HepG2 (cell line): ENCODE data around the gene MAPKAPK3. TPM values are rescaled to one million over a fixed set of nuclear protein-coding genes. Genes with fewer than 3 reads are reported as not detected.
A peak's percentile ranks its signal among the peaks of the same experiment; 100 is the strongest.

ENCODE experiments used
- BRCA1 ChIP-seq: sonication (generic); formaldehyde crosslinking; IDR thresholded peaks from 2 replicates; pipeline ENCODE4 v1.4.0; 2020; ENCODE audit warnings: missing genetic modification reagents
- GATAD1 ChIP-seq: IDR thresholded peaks from 2 replicates; pipeline ENCODE4 v1.6.1; 2016; ENCODE audit warnings: missing genetic modification reagents, missing compliant biosample characterization
- NKX3-1 ChIP-seq: sonication (generic); formaldehyde crosslinking; IDR thresholded peaks from 2 replicates; pipeline ENCODE4 v1.5.0; 2020; ENCODE audit warnings: missing genetic modification reagents
- PRDM10 ChIP-seq: sonication (generic); formaldehyde crosslinking; IDR thresholded peaks from 2 replicates; pipeline ENCODE4 v1.4.0; 2020; ENCODE audit warnings: low read depth, missing genetic modification reagents
- SMAD1 ChIP-seq: sonication (generic); formaldehyde crosslinking; IDR thresholded peaks from 2 replicates; pipeline ENCODE4 v1.4.0; 2020; ENCODE audit warnings: missing genetic modification reagents, low read depth, mild to moderate bottlenecking, borderline replicate concordance
- TAF1 ChIP-seq: sonication (generic); formaldehyde crosslinking; IDR thresholded peaks from 2 replicates; pipeline ENCODE4 v1.4.0; 2020; ENCODE audit warnings: missing genetic modification reagents
- TFDP2 ChIP-seq: sonication (generic); formaldehyde crosslinking; IDR thresholded peaks from 2 replicates; pipeline ENCODE4 v1.4.0; 2020; ENCODE audit warnings: missing genetic modification reagents
- THAP11 ChIP-seq: IDR thresholded peaks from 2 replicates; pipeline ENCODE4 v1.6.1; 2016; ENCODE audit warnings: missing biosample characterization, missing genetic modification reagents
- ZFX ChIP-seq: sonication (generic); formaldehyde crosslinking; IDR thresholded peaks from 2 replicates; pipeline ENCODE4 v1.4.0; 2020; ENCODE audit warnings: mild to moderate bottlenecking, low read depth, missing genetic modification reagents, moderate library complexity
- ZNF17 ChIP-seq: sonication (generic); formaldehyde crosslinking; IDR thresholded peaks from 2 replicates; pipeline ENCODE4 v1.5.0; 2020; ENCODE audit warnings: mild to moderate bottlenecking, missing genetic modification reagents
- ZNF30 ChIP-seq: sonication (generic); formaldehyde crosslinking; IDR thresholded peaks from 2 replicates; pipeline ENCODE4 v1.5.0; 2020; ENCODE audit warnings: mild to moderate bottlenecking, missing genetic modification reagents
- ZNF850 ChIP-seq: sonication (generic); formaldehyde crosslinking; conservative IDR thresholded peaks from 2 replicates; pipeline ENCODE4 v1.9.0; 2021; ENCODE audit warnings: mild to moderate bottlenecking, missing genetic modification reagents
- ZSCAN21 ChIP-seq: sonication (generic); formaldehyde crosslinking; IDR thresholded peaks from 2 replicates; pipeline ENCODE4 v1.8.0; 2022; ENCODE audit warnings: mild to moderate bottlenecking, missing genetic modification reagents, moderate library complexity, borderline replicate concordance
- polyA plus RNA-seq, 8 experiments: library from polyadenylated mRNA; depleted of rRNA in 3 of 8; stranded (reverse) in 7 of 8; unstranded in 1 of 8; fragments of >200 nt; fragmentation: Illumina TruSeq in 4 of 8; extraction: Trizol in 4 of 8; gene quantifications; 2 replicates each; pipeline versions ENCODE4 v1.2.1 to v1.2.3, GENCODE V29; 2011 to 2016; ENCODE audit warnings: low read depth in 4 of 8, missing spikeins in 1 of 8, mixed read lengths in 1 of 8; ENCODE audit not compliant: insufficient read depth in 1 of 8
- total RNA-seq, 5 experiments: library from RNA; depleted of rRNA; stranded (reverse); fragments of >200 nt; fragmentation: Illumina TruSeq; extraction: Trizol; gene quantifications; 2 replicates each; pipeline ENCODE4 v1.2.3, GENCODE V29; 2016; ENCODE audit warnings: low read depth in 1 of 5
- TF ChIP-seq, protein P1 (sequence below): sonication (generic); formaldehyde crosslinking; IDR thresholded peaks from 2 replicates; pipeline ENCODE4 v1.8.1; 2023; ENCODE audit warnings: mild to moderate bottlenecking, missing genetic modification reagents
- TF ChIP-seq, protein P2 (sequence below): sonication (generic); formaldehyde crosslinking; IDR thresholded peaks from 2 replicates; pipeline ENCODE4 v1.4.0; 2020; ENCODE audit warnings: mild to moderate bottlenecking, missing genetic modification reagents
- TF ChIP-seq, protein P3 (sequence below): sonication (generic); formaldehyde crosslinking; IDR thresholded peaks from 2 replicates; pipeline ENCODE4 v1.5.1; 2020; ENCODE audit warnings: missing genetic modification reagents, mild to moderate bottlenecking, borderline replicate concordance
- TF ChIP-seq, protein P4 (sequence below): sonication (generic); formaldehyde crosslinking; IDR thresholded peaks from 2 replicates; pipeline ENCODE4 v1.5.0; 2020; ENCODE audit warnings: mild to moderate bottlenecking, missing genetic modification reagents

MAPKAPK3 gene
- total and polyA plus RNA-seq, 2 of the 13 experiments (the other 11 are each of a cell fraction or from before 2014, with no cell fraction given) = 39.9 to 41.2 TPM

DNA sequence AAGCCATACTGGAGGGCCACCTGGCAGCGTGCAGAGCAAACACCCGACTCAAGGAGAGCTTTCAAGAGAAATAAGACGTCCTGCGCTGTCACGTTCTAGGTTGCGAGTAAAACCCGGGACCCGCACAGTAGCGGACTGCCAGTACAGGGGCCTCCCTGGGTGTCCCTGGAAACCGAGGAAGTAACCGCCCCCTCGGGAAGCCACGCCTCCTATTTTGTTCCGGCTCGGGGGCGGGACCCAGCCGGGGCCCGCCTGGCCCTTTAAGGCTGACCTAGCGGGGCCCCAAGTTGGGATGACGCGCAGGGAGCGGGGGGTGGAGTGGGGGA, 218 bp upstream of the MAPKAPK3 start (continued):
- TF ChIP-seq TFDP2 (0 out of 2 replicates have a peak, but pooled peaks have one; percentile 9), PRDM10 (no peak), GATAD1 (CRISPR knock-in tag) (no peak), ZSCAN21 (CRISPR knock-in tag) (no peak), BRCA1 (CRISPR knock-in tag) (no peak), THAP11 (CRISPR knock-in tag) (peak; percentile 39; the same call in 1 of the 2 replicates), SMAD1 (no peak), NKX3-1 (CRISPR knock-in tag) (no peak), ZNF30 (CRISPR knock-in tag) (no peak), TAF1 (CRISPR knock-in tag) (no peak), ZFX (CRISPR knock-in tag) (no peak), ZNF17 (CRISPR knock-in tag) (no peak), ZNF850 (CRISPR knock-in tag) (no peak)
- TF ChIP-seq, protein P1, sequence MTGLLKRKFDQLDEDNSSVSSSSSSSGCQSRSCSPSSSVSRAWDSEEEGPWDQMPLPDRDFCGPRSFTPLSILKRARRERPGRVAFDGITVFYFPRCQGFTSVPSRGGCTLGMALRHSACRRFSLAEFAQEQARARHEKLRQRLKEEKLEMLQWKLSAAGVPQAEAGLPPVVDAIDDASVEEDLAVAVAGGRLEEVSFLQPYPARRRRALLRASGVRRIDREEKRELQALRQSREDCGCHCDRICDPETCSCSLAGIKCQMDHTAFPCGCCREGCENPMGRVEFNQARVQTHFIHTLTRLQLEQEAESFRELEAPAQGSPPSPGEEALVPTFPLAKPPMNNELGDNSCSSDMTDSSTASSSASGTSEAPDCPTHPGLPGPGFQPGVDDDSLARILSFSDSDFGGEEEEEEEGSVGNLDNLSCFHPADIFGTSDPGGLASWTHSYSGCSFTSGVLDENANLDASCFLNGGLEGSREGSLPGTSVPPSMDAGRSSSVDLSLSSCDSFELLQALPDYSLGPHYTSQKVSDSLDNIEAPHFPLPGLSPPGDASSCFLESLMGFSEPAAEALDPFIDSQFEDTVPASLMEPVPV (CRISPR knock-in tag) = no peak
- TF ChIP-seq, protein P2, sequence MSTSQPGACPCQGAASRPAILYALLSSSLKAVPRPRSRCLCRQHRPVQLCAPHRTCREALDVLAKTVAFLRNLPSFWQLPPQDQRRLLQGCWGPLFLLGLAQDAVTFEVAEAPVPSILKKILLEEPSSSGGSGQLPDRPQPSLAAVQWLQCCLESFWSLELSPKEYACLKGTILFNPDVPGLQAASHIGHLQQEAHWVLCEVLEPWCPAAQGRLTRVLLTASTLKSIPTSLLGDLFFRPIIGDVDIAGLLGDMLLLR (CRISPR knock-in tag) = no peak
- TF ChIP-seq, protein P3, sequence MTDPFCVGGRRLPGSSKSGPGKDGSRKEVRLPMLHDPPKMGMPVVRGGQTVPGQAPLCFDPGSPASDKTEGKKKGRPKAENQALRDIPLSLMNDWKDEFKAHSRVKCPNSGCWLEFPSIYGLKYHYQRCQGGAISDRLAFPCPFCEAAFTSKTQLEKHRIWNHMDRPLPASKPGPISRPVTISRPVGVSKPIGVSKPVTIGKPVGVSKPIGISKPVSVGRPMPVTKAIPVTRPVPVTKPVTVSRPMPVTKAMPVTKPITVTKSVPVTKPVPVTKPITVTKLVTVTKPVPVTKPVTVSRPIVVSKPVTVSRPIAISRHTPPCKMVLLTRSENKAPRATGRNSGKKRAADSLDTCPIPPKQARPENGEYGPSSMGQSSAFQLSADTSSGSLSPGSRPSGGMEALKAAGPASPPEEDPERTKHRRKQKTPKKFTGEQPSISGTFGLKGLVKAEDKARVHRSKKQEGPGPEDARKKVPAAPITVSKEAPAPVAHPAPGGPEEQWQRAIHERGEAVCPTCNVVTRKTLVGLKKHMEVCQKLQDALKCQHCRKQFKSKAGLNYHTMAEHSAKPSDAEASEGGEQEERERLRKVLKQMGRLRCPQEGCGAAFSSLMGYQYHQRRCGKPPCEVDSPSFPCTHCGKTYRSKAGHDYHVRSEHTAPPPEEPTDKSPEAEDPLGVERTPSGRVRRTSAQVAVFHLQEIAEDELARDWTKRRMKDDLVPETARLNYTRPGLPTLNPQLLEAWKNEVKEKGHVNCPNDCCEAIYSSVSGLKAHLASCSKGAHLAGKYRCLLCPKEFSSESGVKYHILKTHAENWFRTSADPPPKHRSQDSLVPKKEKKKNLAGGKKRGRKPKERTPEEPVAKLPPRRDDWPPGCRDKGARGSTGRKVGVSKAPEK (CRISPR knock-in tag) = 0 out of 2 replicates have a peak, but pooled peaks have one; percentile 11
- TF ChIP-seq, protein P4, sequence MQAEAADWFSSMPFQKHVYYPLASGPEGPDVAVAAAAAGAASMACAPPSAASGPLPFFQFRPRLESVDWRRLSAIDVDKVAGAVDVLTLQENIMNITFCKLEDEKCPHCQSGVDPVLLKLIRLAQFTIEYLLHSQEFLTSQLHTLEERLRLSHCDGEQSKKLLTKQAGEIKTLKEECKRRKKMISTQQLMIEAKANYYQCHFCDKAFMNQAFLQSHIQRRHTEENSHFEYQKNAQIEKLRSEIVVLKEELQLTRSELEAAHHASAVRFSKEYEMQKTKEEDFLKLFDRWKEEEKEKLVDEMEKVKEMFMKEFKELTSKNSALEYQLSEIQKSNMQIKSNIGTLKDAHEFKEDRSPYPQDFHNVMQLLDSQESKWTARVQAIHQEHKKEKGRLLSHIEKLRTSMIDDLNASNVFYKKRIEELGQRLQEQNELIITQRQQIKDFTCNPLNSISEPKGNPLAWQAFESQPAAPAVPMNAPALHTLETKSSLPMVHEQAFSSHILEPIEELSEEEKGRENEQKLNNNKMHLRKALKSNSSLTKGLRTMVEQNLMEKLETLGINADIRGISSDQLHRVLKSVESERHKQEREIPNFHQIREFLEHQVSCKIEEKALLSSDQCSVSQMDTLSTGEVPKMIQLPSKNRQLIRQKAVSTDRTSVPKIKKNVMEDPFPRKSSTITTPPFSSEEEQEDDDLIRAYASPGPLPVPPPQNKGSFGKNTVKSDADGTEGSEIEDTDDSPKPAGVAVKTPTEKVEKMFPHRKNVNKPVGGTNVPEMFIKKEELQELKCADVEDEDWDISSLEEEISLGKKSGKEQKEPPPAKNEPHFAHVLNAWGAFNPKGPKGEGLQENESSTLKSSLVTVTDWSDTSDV (CRISPR knock-in tag) = no peak
